Stomach (tissue), 4 donors: ENCODE measurements around the gene C1orf146.

ENCODE experiments used
- POLR2A ChIP-seq, 4 donors: fragments of 450-650 bp; IDR thresholded peaks; one replicate each; pipeline ENCODE4 v1.6.1; 2016; ENCODE audit warnings: antibody characterized with exemption in 4 of 4, control low read depth in 2 of 4, mild to moderate bottlenecking in 1 of 4, moderate library complexity in 1 of 4
- POLR2AphosphoS5 ChIP-seq, 3 donors: sonication (generic); formaldehyde crosslinking; IDR thresholded peaks; one replicate each; pipeline ENCODE4 v1.6.1; 2016; ENCODE audit warnings: antibody characterized with exemption in 3 of 3
- TF ChIP-seq, protein P1 (sequence below), 7 experiments: fragments of 450-650 bp in 4 of 7; fragments of 200-600 bp in 3 of 7; sonication (generic) in 3 of 7; IDR thresholded peaks; one replicate each; pipeline ENCODE4 v1.5.1; 2016 to 2019; ENCODE audit warnings: antibody characterized with exemption in 7 of 7, control low read depth in 2 of 7, mild to moderate bottlenecking in 1 of 7

- TF ChIP-seq, protein P1, sequence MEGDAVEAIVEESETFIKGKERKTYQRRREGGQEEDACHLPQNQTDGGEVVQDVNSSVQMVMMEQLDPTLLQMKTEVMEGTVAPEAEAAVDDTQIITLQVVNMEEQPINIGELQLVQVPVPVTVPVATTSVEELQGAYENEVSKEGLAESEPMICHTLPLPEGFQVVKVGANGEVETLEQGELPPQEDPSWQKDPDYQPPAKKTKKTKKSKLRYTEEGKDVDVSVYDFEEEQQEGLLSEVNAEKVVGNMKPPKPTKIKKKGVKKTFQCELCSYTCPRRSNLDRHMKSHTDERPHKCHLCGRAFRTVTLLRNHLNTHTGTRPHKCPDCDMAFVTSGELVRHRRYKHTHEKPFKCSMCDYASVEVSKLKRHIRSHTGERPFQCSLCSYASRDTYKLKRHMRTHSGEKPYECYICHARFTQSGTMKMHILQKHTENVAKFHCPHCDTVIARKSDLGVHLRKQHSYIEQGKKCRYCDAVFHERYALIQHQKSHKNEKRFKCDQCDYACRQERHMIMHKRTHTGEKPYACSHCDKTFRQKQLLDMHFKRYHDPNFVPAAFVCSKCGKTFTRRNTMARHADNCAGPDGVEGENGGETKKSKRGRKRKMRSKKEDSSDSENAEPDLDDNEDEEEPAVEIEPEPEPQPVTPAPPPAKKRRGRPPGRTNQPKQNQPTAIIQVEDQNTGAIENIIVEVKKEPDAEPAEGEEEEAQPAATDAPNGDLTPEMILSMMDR (IDR thresholded peaks at IDR 0.05): no peak
- TF ChIP-seq POLR2AphosphoS5 (IDR thresholded peaks at IDR 0.05) (no peak), POLR2A (IDR thresholded peaks at IDR 0.05) (no peak)
Measured at GRCh38 chr1:92230736-92231135, 13.0 kb downstream of the C1orf146 start.
